HEK293 (cell line): ENCODE data around the gene PEX11G.
"Not testable (repeated sequence)": the region's sequence is repeated elsewhere in the genome, so short reads cannot be mapped to it uniquely, and the experiment has no call there.

Source experiments
- CTCF ChIA-PET: fragments of 350-600 bp; formaldehyde crosslinking; extraction: SDS; loops from one replicate; lab custom pipeline; 2021; ENCODE audit warnings: antibody characterized with exemption; lab: Yijun Ruan, JAX
- POLR2A ChIA-PET: fragments of 300-600 bp; formaldehyde crosslinking; extraction: SDS; loops from one replicate; lab custom pipeline; 2020; ENCODE audit warnings: antibody characterized with exemption, inconsistent platforms; lab: Yijun Ruan, JAX
- H3K27ac ChIP-seq: fragments of 200-500 bp; sonication (Bioruptor generic); 2 replicates; pipeline ENCODE4 v1.5.1; 2014; ENCODE audit warnings: low read depth, low read length, control low read depth, inconsistent platforms; ENCODE audit errors: extremely low read depth
- H3K36me3 ChIP-seq, 2 experiments: fragments of 200-500 bp in 1 of 2; sonication (Bioruptor generic) in 1 of 2; 1 replicate in 1 of 2; 2 replicates in 1 of 2; pipeline ENCODE4 v1.5.1; 2014 to 2017; ENCODE audit warnings: inconsistent platforms in 2 of 2, low read length in 2 of 2; ENCODE audit not compliant: control insufficient read depth in 2 of 2, insufficient read depth in 1 of 2
- H3K4me1 ChIP-seq: fragments of 200-500 bp; sonication (Bioruptor generic); 2 replicates; pipeline ENCODE4 v1.5.1; 2014; ENCODE audit warnings: mild to moderate bottlenecking, low read length, inconsistent platforms; ENCODE audit not compliant: control insufficient read depth, insufficient read depth
- H3K4me3 ChIP-seq: 2 replicates; pipeline ENCODE4 v1.5.1; 2011; ENCODE audit warnings: low read depth, mild to moderate bottlenecking, control low read depth, low read length, moderate library complexity
- H3K9me3 ChIP-seq: fragments of 200-500 bp; sonication (Bioruptor generic); 2 replicates; pipeline ENCODE4 v1.5.1; 2014; ENCODE audit warnings: low read depth, low read length, inconsistent platforms; ENCODE audit not compliant: control insufficient read depth, insufficient read depth
- GLI2 ChIP-seq: fragments of 450-650 bp; formaldehyde crosslinking; IDR thresholded peaks from 2 replicates; pipeline ENCODE4; 2017; ENCODE audit warnings: missing biosample characterization, missing genetic modification characterization, low read depth, borderline replicate concordance
- MYNN ChIP-seq: fragments of 450-650 bp; formaldehyde crosslinking; IDR thresholded peaks from 2 replicates; pipeline ENCODE4 v1.5.1; 2016; ENCODE audit warnings: missing biosample characterization, missing genetic modification characterization, borderline replicate concordance
- REST ChIP-seq: fragments of 450-650 bp; formaldehyde crosslinking; IDR thresholded peaks from 2 replicates; pipeline ENCODE4 v1.5.1; 2016; ENCODE audit warnings: missing biosample characterization, missing genetic modification characterization
- ZBTB7A ChIP-seq: fragments of 450-650 bp; formaldehyde crosslinking; IDR thresholded peaks from 2 replicates; pipeline ENCODE4 v1.5.1; 2016; ENCODE audit warnings: low read depth, missing biosample characterization, missing genetic modification characterization
- ZBTB8A ChIP-seq: fragments of 450-650 bp; formaldehyde crosslinking; IDR thresholded peaks from 2 replicates; pipeline ENCODE4 v1.5.1; 2016; ENCODE audit warnings: missing biosample characterization, missing genetic modification characterization
- ZEB2 ChIP-seq: fragments of 450-650 bp; formaldehyde crosslinking; IDR thresholded peaks from 2 replicates; pipeline ENCODE4 v1.5.1; 2016; ENCODE audit warnings: missing biosample characterization, missing genetic modification characterization
- ZFP37 ChIP-seq: fragments of 450-650 bp; formaldehyde crosslinking; IDR thresholded peaks from 2 replicates; pipeline ENCODE4 v1.5.1; 2016; ENCODE audit warnings: missing biosample characterization, missing genetic modification characterization
- ZNF169 ChIP-seq: fragments of 450-650 bp; formaldehyde crosslinking; IDR thresholded peaks from 2 replicates; pipeline ENCODE4 v1.5.1; 2016; ENCODE audit warnings: missing biosample characterization, missing genetic modification characterization
- ZNF518A ChIP-seq: fragments of 450-650 bp; formaldehyde crosslinking; conservative IDR thresholded peaks from 2 replicates; pipeline ENCODE4 v1.5.1; 2016; ENCODE audit warnings: low read depth, missing biosample characterization, missing genetic modification characterization
- ZNF530 ChIP-seq: fragments of 450-650 bp; formaldehyde crosslinking; IDR thresholded peaks from 2 replicates; pipeline ENCODE4 v1.5.1; 2016; ENCODE audit warnings: low read depth, missing biosample characterization, missing genetic modification characterization
- ZNF645 ChIP-seq: fragments of 450-650 bp; formaldehyde crosslinking; IDR thresholded peaks from 2 replicates; pipeline ENCODE4; 2016; ENCODE audit warnings: missing biosample characterization, missing genetic modification characterization
- ZNF692 ChIP-seq: fragments of 450-650 bp; formaldehyde crosslinking; IDR thresholded peaks from 2 replicates; pipeline ENCODE4 v1.5.1; 2016; ENCODE audit warnings: missing biosample characterization, missing genetic modification characterization
- ZNF785 ChIP-seq: fragments of 450-650 bp; formaldehyde crosslinking; IDR thresholded peaks from 2 replicates; pipeline ENCODE4 v1.5.1; 2016; ENCODE audit warnings: missing biosample characterization, missing genetic modification characterization
- ZSCAN30 ChIP-seq: fragments of 450-650 bp; IDR thresholded peaks from 2 replicates; pipeline ENCODE4 v1.5.1; 2018; ENCODE audit warnings: missing biosample characterization, mild to moderate bottlenecking, missing genetic modification characterization, moderate library complexity

PEX11G gene

GRCh38 chr19:7440188-7440975 is 48.5 kb downstream of the PEX11G start:
- Histone ChIP-seq H3K4me3 (no peak overlapping the region), H3K36me3 (peaks cover 10 to 44% of the 10 kb centered on the region in 2 experiments; a peak in 2 of 3 replicates), H3K4me1 (no peaks in the 10 kb centered on the region), H3K27ac (no peak overlapping the region), H3K9me3 (no peaks in the 10 kb centered on the region)
- POLR2A ChIA-PET, result no interaction called here
- CTCF ChIA-PET, result interaction anchor here (0.6 kb wide), 1 partner anchor 703 kb away, joined by 3 read pairs; no protein-coding TSS in a partner anchor
- TF ChIP-seq ZNF169 (tag by site-specific recombination) (no peak), ZEB2 (tag by site-specific recombination) (no peak), ZBTB8A (tag by site-specific recombination) (no peak), ZNF518A (tag by site-specific recombination) (no peak)

- Histone ChIP-seq H3K4me1 (no peaks in the 10 kb centered on the region), H3K9me3 (no peaks in the 10 kb centered on the region), H3K4me3 (no peak overlapping the region), H3K27ac (no peak overlapping the region), H3K36me3 (peaks cover 0 to 5% of the 10 kb centered on the region in 2 experiments; a peak in 2 of 3 replicates)
- POLR2A ChIA-PET, result no interaction called here
- TF ChIP-seq MYNN (no peak), ZNF530 (tag by site-specific recombination) (no peak), ZBTB7A (no peak)
- CTCF ChIA-PET, result interaction anchor here (0.6 kb wide), 1 partner anchor 230 kb away, joined by 4 read pairs; no protein-coding TSS in a partner anchor
Observed at GRCh38 chr19:7435586-7435985, 53.2 kb downstream of the PEX11G start.

GRCh38 chr19:7434391-7434790 is 54.4 kb downstream of the PEX11G start:
- no peaks in the 10 kb centered on the region; a peak in 1 of 3 replicates for H3K36me3 ChIP-seq
- ChIA-PET CTCF (no interaction called here), POLR2A (no interaction called here)
- TF ChIP-seq ZFP37 (tag by site-specific recombination) (no peak), GLI2 (tag by site-specific recombination) (no peak), ZNF692 (tag by site-specific recombination) (no peak), ZNF645 (tag by site-specific recombination) (no peak), ZNF785 (tag by site-specific recombination) (no peak), ZSCAN30 (tag by site-specific recombination) (no peak), REST (tag by site-specific recombination) (peak; percentile 54; the same call in 1 of the 2 replicates)
- H3K4me3 ChIP-seq, result no peak overlapping the region
- H3K4me1 ChIP-seq, result no peaks in the 10 kb centered on the region
- H3K9me3 ChIP-seq, result no peaks in the 10 kb centered on the region
- H3K27ac ChIP-seq, result no peak overlapping the region

- H3K9me3 ChIP-seq, H3K4me3 ChIP-seq, POLR2A ChIA-PET, H3K4me1 ChIP-seq, H3K36me3 ChIP-seq, H3K27ac ChIP-seq, CTCF ChIA-PET: not testable (repeated sequence)
Observed at GRCh38 chr19:7433456-7433855, 55.4 kb downstream of the PEX11G start.
